ENCODE measurements around the gene SCARB1. TPM values are rescaled to one million over a fixed set of nuclear protein-coding genes. Genes with fewer than 3 reads are reported as not detected.
A peak's percentile ranks its signal among the peaks of the same experiment; 100 is the strongest.

SCARB1 gene
- total RNA-seq, 1 experiment from 2014 or later: 68.3 TPM

- Mint-ChIP-seq H3K4me3 (no peak overlapping the region), H3K36me3 (peaks cover 2% of the 10 kb centered on the region), H3K27ac (no peak overlapping the region), H3K9me3 (no peaks in the 10 kb centered on the region), H3K4me1 (no peaks in the 10 kb centered on the region), H3K27me3 (ENCODE audit: low read depth) (no peaks in the 10 kb centered on the region)
- TF ChIP-seq FOXP1 (CRISPR knock-in tag; IDR thresholded peaks at IDR 0.05; ENCODE audit: borderline replicate concordance): no peak
- no peak for TF ChIP-seq SOX15 (CRISPR knock-in tag; IDR thresholded peaks at IDR 0.05)
- TF ChIP-seq NFATC4 (CRISPR knock-in tag; IDR thresholded peaks at IDR 0.05): no peak
- TF ChIP-seq PRRX2 (CRISPR knock-in tag; IDR thresholded peaks at IDR 0.05): no peak
- TF ChIP-seq OVOL2 (CRISPR knock-in tag; IDR thresholded peaks at IDR 0.05; ENCODE audit: borderline replicate concordance): no peak
- no peak for TF ChIP-seq ETV6 (CRISPR knock-in tag; IDR thresholded peaks at IDR 0.05)
- TF ChIP-seq TP53 (CRISPR knock-in tag; IDR thresholded peaks at IDR 0.05): no peak
- TF ChIP-seq TEAD4 (CRISPR knock-in tag; IDR thresholded peaks at IDR 0.05): no peak
- no peak for TF ChIP-seq NFYB (CRISPR knock-in tag; conservative IDR thresholded peaks at IDR 0.05; ENCODE audit: low read depth)
- TF ChIP-seq STAT6 (CRISPR knock-in tag; conservative IDR thresholded peaks at IDR 0.05; ENCODE audit: low read depth): no peak
- no peak for TF ChIP-seq ZSCAN18 (CRISPR knock-in tag; IDR thresholded peaks at IDR 0.05)
- TF ChIP-seq E2F1 (CRISPR knock-in tag; IDR thresholded peaks at IDR 0.05): no peak
- TF ChIP-seq ZNF396 (CRISPR knock-in tag; IDR thresholded peaks at IDR 0.05; ENCODE audit: borderline replicate concordance): no peak
- TF ChIP-seq AR (CRISPR knock-in tag; IDR thresholded peaks at IDR 0.05): no peak
- no peak for TF ChIP-seq SMAD4 (CRISPR knock-in tag; IDR thresholded peaks at IDR 0.05)
- no peak for TF ChIP-seq ZNF416 (CRISPR knock-in tag; IDR thresholded peaks at IDR 0.05)
- TF ChIP-seq GABPB1 (CRISPR knock-in tag; IDR thresholded peaks at IDR 0.05): no peak
- no peak; the same call in 1 of the 2 replicates for ATAC-seq
- ChIA-PET CTCF (interaction anchor here (0.6 to 2.0 kb wide), 4 partner anchors 9 to 875 kb away, joined by 4 to 10 read pairs (median 4); no protein-coding TSS in a partner anchor), POLR2A (no interaction called here)
- DNase-seq (ENCODE audit: low spot score): no peak
Measured at GRCh38 chr12:124780336-124780735, 83.3 kb downstream of the SCARB1 start.

- peaks cover 2% of the 10 kb centered on the region; the same call in 1 of the 2 replicates for H3K4me1 Mint-ChIP-seq
- DNase-seq (ENCODE audit: low spot score) (no peak), ATAC-seq (no peak)
- CTCF ChIA-PET: no interaction called here
- H3K9me3 Mint-ChIP-seq: no peaks in the 10 kb centered on the region
- H3K27ac Mint-ChIP-seq: 0 out of 2 replicates have a peak overlapping the region, but pooled peaks have one; percentile 68
- POLR2A ChIA-PET: no interaction called here
- no peaks in the 10 kb centered on the region for H3K27me3 Mint-ChIP-seq (ENCODE audit: low read depth)
- H3K36me3 Mint-ChIP-seq: no peaks in the 10 kb centered on the region; the same call in 1 of the 2 replicates
- no peak overlapping the region for H3K4me3 Mint-ChIP-seq
- no peak for TF ChIP-seq GRHL2 (CRISPR knock-in tag; IDR thresholded peaks at IDR 0.05; ENCODE audit: insufficient replicate concordance, severe bottlenecking)
- TF ChIP-seq ERG (CRISPR knock-in tag; IDR thresholded peaks at IDR 0.05): no peak
- TF ChIP-seq TCF7 (CRISPR knock-in tag; IDR thresholded peaks at IDR 0.05; ENCODE audit: low read depth): no peak
- TF ChIP-seq SMAD3 (CRISPR knock-in tag; IDR thresholded peaks at IDR 0.05; ENCODE audit: borderline replicate concordance): no peak
- TF ChIP-seq ELF4 (CRISPR knock-in tag; IDR thresholded peaks at IDR 0.05; ENCODE audit: low read depth): no peak
- no peak for TF ChIP-seq ZNF317 (CRISPR knock-in tag; IDR thresholded peaks at IDR 0.05; ENCODE audit: borderline replicate concordance, low read depth)
Measured at GRCh38 chr12:124779161-124780141, 84.2 kb downstream of the SCARB1 start.

Measured in WTC11 (cell line).